HepG2 (cell line): ENCODE data around the gene MAP3K9. TPM values are rescaled to one million over a fixed set of nuclear protein-coding genes. Genes with fewer than 3 reads are reported as not detected.

Source experiments
- HNF1A ChIP-seq, 2 experiments: sonication (generic) in 1 of 2; formaldehyde crosslinking in 1 of 2; IDR thresholded peaks; 2 replicates each; pipeline versions ENCODE4 v1.4.0 to v1.6.1; 2016 to 2020; ENCODE audit warnings: borderline replicate concordance in 1 of 2, low read depth in 1 of 2, mild to moderate bottlenecking in 1 of 2, missing genetic modification reagents in 1 of 2
- HNRNPUL1 ChIP-seq: fragments of 200-400 bp; formaldehyde crosslinking; IDR thresholded peaks from 2 replicates; pipeline ENCODE4 v1.6.1; 2017; ENCODE audit warnings: low read depth, mild to moderate bottlenecking, low read length, moderate library complexity
- PRMT3 ChIP-seq: sonication (generic); formaldehyde crosslinking; IDR thresholded peaks from 2 replicates; pipeline ENCODE4 v1.8.1; 2022; ENCODE audit warnings: low read depth, mild to moderate bottlenecking, moderate library complexity, missing genetic modification reagents, borderline replicate concordance
- RBAK ChIP-seq: sonication (generic); formaldehyde crosslinking; IDR thresholded peaks from 2 replicates; pipeline ENCODE4 v1.5.1; 2020; ENCODE audit warnings: mild to moderate bottlenecking, missing genetic modification reagents
- REST ChIP-seq, 2 experiments: IDR thresholded peaks; 2 replicates each; pipeline ENCODE4 v1.6.1; 2011 to 2012; ENCODE audit warnings: low read length in 2 of 2, borderline replicate concordance in 1 of 2, low read depth in 1 of 2, mild to moderate bottlenecking in 1 of 2, moderate library complexity in 1 of 2
- SALL1 ChIP-seq: sonication (generic); formaldehyde crosslinking; IDR thresholded peaks from 2 replicates; pipeline ENCODE4 v1.8.0; 2022; ENCODE audit warnings: mild to moderate bottlenecking, missing genetic modification reagents
- SP140L ChIP-seq: sonication (generic); formaldehyde crosslinking; IDR thresholded peaks from 2 replicates; pipeline ENCODE4 v1.4.0; 2020; ENCODE audit warnings: missing genetic modification reagents, borderline replicate concordance
- ZC3H13 ChIP-seq: sonication (generic); formaldehyde crosslinking; IDR thresholded peaks from 2 replicates; pipeline ENCODE4 v1.8.1; 2023; ENCODE audit warnings: mild to moderate bottlenecking, missing genetic modification reagents, moderate library complexity
- ZNF160 ChIP-seq: sonication (generic); formaldehyde crosslinking; IDR thresholded peaks from 2 replicates; pipeline ENCODE4 v1.8.0; 2022; ENCODE audit warnings: mild to moderate bottlenecking, inconsistent platforms, missing genetic modification reagents
- ZNF550 ChIP-seq: sonication (generic); formaldehyde crosslinking; IDR thresholded peaks from 2 replicates; pipeline ENCODE4 v1.4.0; 2020; ENCODE audit warnings: mild to moderate bottlenecking, missing genetic modification reagents, borderline replicate concordance
- ZNF609 ChIP-seq: sonication (generic); formaldehyde crosslinking; IDR thresholded peaks from 2 replicates; pipeline ENCODE4 v1.4.0; 2020; ENCODE audit warnings: mild to moderate bottlenecking, missing genetic modification reagents, borderline replicate concordance
- ZNF878 ChIP-seq: sonication (generic); formaldehyde crosslinking; IDR thresholded peaks from 2 replicates; pipeline ENCODE4 v1.8.1; 2023; ENCODE audit warnings: mild to moderate bottlenecking, missing genetic modification reagents, moderate library complexity
- polyA plus RNA-seq, 8 experiments: library from polyadenylated mRNA; depleted of rRNA in 3 of 8; stranded (reverse) in 7 of 8; unstranded in 1 of 8; fragments of >200 nt; fragmentation: Illumina TruSeq in 4 of 8; extraction: Trizol in 4 of 8; gene quantifications; 2 replicates each; pipeline versions ENCODE4 v1.2.1 to v1.2.3, GENCODE V29; 2011 to 2016; ENCODE audit warnings: low read depth in 4 of 8, missing spikeins in 1 of 8, mixed read lengths in 1 of 8; ENCODE audit not compliant: insufficient read depth in 1 of 8
- total RNA-seq, 5 experiments: library from RNA; depleted of rRNA; stranded (reverse); fragments of >200 nt; fragmentation: Illumina TruSeq; extraction: Trizol; gene quantifications; 2 replicates each; pipeline ENCODE4 v1.2.3, GENCODE V29; 2016; ENCODE audit warnings: low read depth in 1 of 5

The MAP3K9 gene
- total and polyA plus RNA-seq, 2 of the 13 experiments (the other 11 are each of a cell fraction or from before 2014, with no cell fraction given) = 4.3 to 4.5 TPM

GRCh38 chr14:70801836-70802235 is 7.5 kb downstream of the MAP3K9 start (continued):
- TF ChIP-seq ZNF160 (CRISPR knock-in tag) = no peak
- TF ChIP-seq HNRNPUL1 = no peak
- TF ChIP-seq ZNF609 (CRISPR knock-in tag) = no peak
- TF ChIP-seq PRMT3 = no peak
- no peak for TF ChIP-seq ZNF550 (CRISPR knock-in tag)
- no peak for TF ChIP-seq RBAK (CRISPR knock-in tag)
- no peak for TF ChIP-seq SP140L (CRISPR knock-in tag)
- no peak for TF ChIP-seq SALL1 (CRISPR knock-in tag)
- TF ChIP-seq HNF1A (IDR thresholded peaks at IDR 0.05; ENCODE audit: low read depth) = no peak
- TF ChIP-seq HNF1A (CRISPR knock-in tag; IDR thresholded peaks at IDR 0.05; ENCODE audit: borderline replicate concordance) = no peak
- no peak for TF ChIP-seq REST (IDR thresholded peaks at IDR 0.05; ENCODE audit: borderline replicate concordance in 1 of 2, low read depth in 1 of 2, low read length in 2 of 2)
- TF ChIP-seq ZC3H13 (CRISPR knock-in tag) = no peak
- TF ChIP-seq ZNF878 = no peak
